GM12878 (cell line): Measurements from ENCODE around the gene GZF1. TPM values are rescaled to one million over a fixed set of nuclear protein-coding genes. Genes with fewer than 3 reads are reported as not detected.

Experiments used
- ATAC-seq: fragments of 200-7000 bp; cut with Tn5 transposase; 3 replicates; pipeline ENCODE4 v1.9.1; 2020; ENCODE audit warnings: mild to moderate bottlenecking, moderate library complexity
- BruUV-seq: library from RNA; stranded (reverse); fragments of 400-500 nt; replicated peaks from 2 replicates; lab custom pipeline; 2021; lab: Mats Ljungman, UMichigan
- CTCF ChIA-PET: fragments of 300-600 bp; sonication (Branson Sonifier 250); formaldehyde crosslinking; extraction: SDS; loops from one replicate; lab custom pipeline; 2021; ENCODE audit warnings: inconsistent platforms; lab: Yijun Ruan, JAX
- POLR2A ChIA-PET: fragments of 350-600 bp; formaldehyde crosslinking; extraction: SDS; loops from one replicate; lab custom pipeline; 2021; ENCODE audit warnings: inconsistent platforms; lab: Charles Lee
- RAD21 ChIA-PET: fragments of 300-600 bp; sonication (Branson Sonifier 250); formaldehyde crosslinking; loops from one replicate; lab custom pipeline; 2023; ENCODE audit warnings: antibody characterized with exemption; ENCODE audit not compliant: unreplicated experiment; lab: Charles Lee
- SMC1A ChIA-PET: fragments of 300-600 bp; sonication (Branson Sonifier 250); formaldehyde crosslinking; loops from one replicate; lab custom pipeline; 2023; ENCODE audit not compliant: unreplicated experiment, uncharacterized antibody; lab: Charles Lee
- DNase-seq: peaks from one replicate; pipeline ENCODE4 v3.0.0-alpha.2; 2011; ENCODE audit warnings: low read depth, low spot score
- FAIRE-seq: peaks from 3 replicates; lab custom pipeline; 2011; peaks lifted over from hg19 to GRCh38; lab: Jason Lieb, UNC
- H2AFZ ChIP-seq: 2 replicates; pipeline ENCODE4 v1.6.0; 2011; ENCODE audit warnings: low read depth, low read length, control low read depth; ENCODE audit not compliant: control insufficient read depth
- H3K27ac ChIP-seq: 2 replicates; pipeline ENCODE4 v1.5.1; 2011; ENCODE audit warnings: control low read depth; ENCODE audit not compliant: control insufficient read depth, insufficient read depth
- H3K27me3 ChIP-seq, 2 experiments: replicated peaks in 1 of 2; 2 replicates each; pipeline versions ENCODE4 v1.6.0 to v1.6.1; 2011; ENCODE audit warnings: low read length in 1 of 2; ENCODE audit not compliant: control insufficient read depth in 2 of 2, insufficient read depth in 2 of 2
- H3K36me3 ChIP-seq, 2 experiments: 2 replicates each; pipeline ENCODE4 v1.5.1; 2011; ENCODE audit warnings: low read length in 1 of 2; ENCODE audit not compliant: control insufficient read depth in 2 of 2, insufficient read depth in 2 of 2
- H3K4me1 ChIP-seq: 2 replicates; pipeline ENCODE4 v1.6.1; 2011; ENCODE audit warnings: mild to moderate bottlenecking, low read length, moderate library complexity, mixed read lengths; ENCODE audit not compliant: control insufficient read depth, insufficient read depth
- H3K4me2 ChIP-seq: 2 replicates; pipeline ENCODE4 v1.6.0; 2011; ENCODE audit warnings: control low read depth; ENCODE audit not compliant: control insufficient read depth, insufficient read depth
- H3K4me3 ChIP-seq: fragments of 200-600 bp; sonication (generic); 2 replicates; pipeline ENCODE4 v1.5.1; 2016
- H3K79me2 ChIP-seq: 2 replicates; pipeline ENCODE4 v1.6.0; 2011; ENCODE audit warnings: low read length; ENCODE audit not compliant: control insufficient read depth, insufficient read depth
- H3K9ac ChIP-seq: 2 replicates; pipeline ENCODE4 v1.8.0; 2011; ENCODE audit warnings: low read length, control low read depth, mixed read lengths; ENCODE audit not compliant: control insufficient read depth, insufficient read depth
- H3K9me3 ChIP-seq: replicated peaks from 3 replicates; pipeline ENCODE4 v1.5.1; 2011; ENCODE audit warnings: mild to moderate bottlenecking, low read length; ENCODE audit not compliant: control insufficient read depth, insufficient read depth
- H4K20me1 ChIP-seq: 2 replicates; pipeline ENCODE4 v1.6.0; 2011; ENCODE audit not compliant: control insufficient read depth, insufficient read depth
- JUNB ChIP-seq: IDR thresholded peaks from 2 replicates; pipeline ENCODE4 v1.6.1; 2016; ENCODE audit warnings: antibody characterized with exemption, mild to moderate bottlenecking
- KAT2A ChIP-seq: conservative IDR thresholded peaks from 2 replicates; pipeline ENCODE4 v1.6.1; 2011; ENCODE audit warnings: low read depth, low read length; ENCODE audit not compliant: control insufficient read depth
- LARP7 ChIP-seq: fragments of 450-650 bp; IDR thresholded peaks from 2 replicates; pipeline ENCODE4 v1.6.1; 2017; ENCODE audit warnings: mild to moderate bottlenecking
- NFYB ChIP-seq: IDR thresholded peaks from 2 replicates; pipeline ENCODE4 v1.6.1; 2011; ENCODE audit warnings: low read depth, mild to moderate bottlenecking, low read length, improper control_type of control experiment, moderate library complexity; ENCODE audit not compliant: insufficient read depth
- RFX5 ChIP-seq: IDR thresholded peaks from 2 replicates; pipeline ENCODE4 v1.6.1; 2011; ENCODE audit warnings: low read depth, low read length, improper control_type of control experiment
- RUNX3 ChIP-seq: IDR thresholded peaks from 2 replicates; pipeline ENCODE4 v1.6.1; 2012; ENCODE audit warnings: low read length, inconsistent platforms
- SMARCA5 ChIP-seq: fragments of 450-650 bp; IDR thresholded peaks from 2 replicates; pipeline ENCODE4 v1.6.1; 2017; ENCODE audit warnings: mild to moderate bottlenecking
- SRF ChIP-seq, 2 experiments: IDR thresholded peaks; 2 replicates each; pipeline ENCODE4 v1.6.1; 2011; ENCODE audit warnings: low read depth in 2 of 2, low read length in 2 of 2, mild to moderate bottlenecking in 1 of 2, moderate library complexity in 1 of 2
- TAF1 ChIP-seq: IDR thresholded peaks from 2 replicates; pipeline ENCODE4 v1.6.1; 2011; ENCODE audit warnings: mild to moderate bottlenecking, low read depth, low read length, borderline replicate concordance
- YBX1 ChIP-seq: fragments of 450-650 bp; IDR thresholded peaks from 2 replicates; pipeline ENCODE4 v1.6.1; 2016; ENCODE audit warnings: antibody characterized with exemption
- ZNF24 ChIP-seq: fragments of 450-650 bp; IDR thresholded peaks from 2 replicates; pipeline ENCODE4 v1.6.1; 2017; ENCODE audit warnings: antibody characterized with exemption, mild to moderate bottlenecking
- WGBS: methylation state at CpG from one replicate; pipeline ENCODE4 v1.1.6; 2016; ENCODE audit warnings: low lambda C conversion rate; ENCODE audit not compliant: insufficient replicate concordance, insufficient coverage; ENCODE audit errors: missing lambda C conversion rate; 5-methylcytosine and 5-hydroxymethylcytosine counted together
- in situ Hi-C: fragments of 300-500 bp; cut with MboI; formaldehyde crosslinking; loops from 9 replicates; pipeline ENCODE4 v1.14.3; 2018; ENCODE audit warnings: mixed read lengths
- intact Hi-C: fragments of 100-400 bp; cut with micrococcal nuclease; formaldehyde crosslinking; loops from one replicate; pipeline ENCODE4 v1.14.2; 2022; ENCODE audit not compliant: unreplicated experiment
- polyA plus RNA-seq, 11 experiments: library from polyadenylated mRNA; depleted of rRNA in 4 of 11; unstranded in 6 of 11; stranded (reverse) in 5 of 11; fragments of >200 nt; fragmentation: Nextera tagmentation in 4 of 11; fragmentation: Illumina TruSeq in 1 of 11; extraction: Ambion mirVana in 4 of 11; extraction: Trizol in 1 of 11; gene quantifications; 1 replicate in 1 of 11; 2 replicates in 10 of 11; pipeline versions ENCODE4 v1.2.1 to v1.2.3, GENCODE V29; 2011 to 2016; ENCODE audit warnings: inconsistent platforms in 2 of 11, missing spikeins in 2 of 11, low read depth in 1 of 11
- total RNA-seq, 4 experiments: library from RNA; depleted of rRNA in 3 of 4; stranded (reverse); fragments of >200 nt in 3 of 4; fragmentation: Illumina TruSeq in 1 of 4; extraction: Trizol in 1 of 4; gene quantifications; 2 replicates each; pipeline versions ENCODE4 v1.2.1 to v1.2.3, GENCODE V29; 2013 to 2021
- TF ChIP-seq, protein P1 (sequence below), 3 experiments: IDR thresholded peaks in 2 of 3; conservative IDR thresholded peaks in 1 of 3; 2 replicates each; pipeline ENCODE4 v1.5.1; 2011; ENCODE audit warnings: low read depth in 3 of 3, low read length in 3 of 3, mild to moderate bottlenecking in 3 of 3, control low read depth in 2 of 3, moderate library complexity in 2 of 3, inconsistent platforms in 1 of 3, mixed read lengths in 1 of 3; ENCODE audit not compliant: control insufficient read depth in 2 of 3, insufficient read depth in 1 of 3; ENCODE audit errors: extremely low read depth in 1 of 3
- TF ChIP-seq, protein P2 (sequence below): IDR thresholded peaks from 2 replicates; pipeline ENCODE4 v1.6.1; 2012; ENCODE audit warnings: mild to moderate bottlenecking, low read depth, low read length

Gene GZF1
- total and polyA plus RNA-seq, 10 of the 15 experiments (the other 5 are each of a cell fraction or from before 2014, with no cell fraction given), result 2.2 to 19.5 (median 9.7) TPM

- TF ChIP-seq, protein P1, sequence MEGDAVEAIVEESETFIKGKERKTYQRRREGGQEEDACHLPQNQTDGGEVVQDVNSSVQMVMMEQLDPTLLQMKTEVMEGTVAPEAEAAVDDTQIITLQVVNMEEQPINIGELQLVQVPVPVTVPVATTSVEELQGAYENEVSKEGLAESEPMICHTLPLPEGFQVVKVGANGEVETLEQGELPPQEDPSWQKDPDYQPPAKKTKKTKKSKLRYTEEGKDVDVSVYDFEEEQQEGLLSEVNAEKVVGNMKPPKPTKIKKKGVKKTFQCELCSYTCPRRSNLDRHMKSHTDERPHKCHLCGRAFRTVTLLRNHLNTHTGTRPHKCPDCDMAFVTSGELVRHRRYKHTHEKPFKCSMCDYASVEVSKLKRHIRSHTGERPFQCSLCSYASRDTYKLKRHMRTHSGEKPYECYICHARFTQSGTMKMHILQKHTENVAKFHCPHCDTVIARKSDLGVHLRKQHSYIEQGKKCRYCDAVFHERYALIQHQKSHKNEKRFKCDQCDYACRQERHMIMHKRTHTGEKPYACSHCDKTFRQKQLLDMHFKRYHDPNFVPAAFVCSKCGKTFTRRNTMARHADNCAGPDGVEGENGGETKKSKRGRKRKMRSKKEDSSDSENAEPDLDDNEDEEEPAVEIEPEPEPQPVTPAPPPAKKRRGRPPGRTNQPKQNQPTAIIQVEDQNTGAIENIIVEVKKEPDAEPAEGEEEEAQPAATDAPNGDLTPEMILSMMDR (IDR thresholded peaks at IDR 0.05 in 2 of 3, conservative IDR thresholded peaks at IDR 0.05 in 1 of 3; ENCODE audit: control insufficient read depth in 2 of 3, extremely low read depth in 1 of 3, insufficient read depth in 1 of 3, low read depth in 3 of 3, low read length in 3 of 3), result peak; percentile 45 to 56 (median 54); a peak in 5 of 6 replicates
- TF ChIP-seq LARP7, result no peak
- no peak for TF ChIP-seq ZNF24
- TF ChIP-seq NFYB, result no peak
These were observed 21.5 kb upstream of the GZF1 start (continued) for GRCh38 chr20:23340524-23340923.

DNA sequence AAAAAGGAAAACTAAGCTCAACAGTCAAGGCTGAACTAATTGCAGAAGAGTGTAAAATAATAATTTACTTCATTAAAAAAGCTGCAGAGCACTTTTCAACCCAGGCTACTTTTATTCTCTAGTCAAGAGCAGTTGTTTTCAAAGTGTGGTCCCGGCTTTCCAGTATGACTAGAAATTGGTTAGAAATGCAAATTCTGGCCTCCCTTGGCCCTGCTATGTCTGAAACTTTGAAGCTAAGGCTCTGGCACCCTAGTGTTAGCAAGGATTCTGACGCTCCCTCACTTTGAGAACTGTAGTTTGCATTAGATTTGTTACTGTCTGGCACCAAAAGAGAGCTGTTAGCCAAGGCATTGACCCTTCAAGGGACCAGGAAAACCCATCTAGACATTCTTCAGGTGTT lies 20.9 kb upstream of the GZF1 start:
- Histone ChIP-seq H3K4me2 (0 out of 2 replicates have a peak overlapping the region, but pooled peaks have one; percentile 5), H3K9ac (no peak overlapping the region), H2AFZ (no peak overlapping the region), H3K4me3 (no peak overlapping the region), H3K9me3 (no peaks in the 10 kb centered on the region), H3K27me3 (no peaks in the 10 kb centered on the region), H3K79me2 (no peaks in the 10 kb centered on the region), H3K4me1 (no peaks in the 10 kb centered on the region; the same call in none of the 2 replicates), H3K36me3 (no peaks in the 10 kb centered on the region), H3K27ac (no peak overlapping the region), H4K20me1 (no peaks in the 10 kb centered on the region)
- DNase-seq (no peak), FAIRE-seq (no peak), ATAC-seq (peak; percentile 66)
- SMC1A ChIA-PET, result interaction anchor here (1.1 to 2.7 kb wide), 5 partner anchors 9 to 649 kb away, joined by 4 to 9 read pairs (median 5); no protein-coding TSS in a partner anchor
- CTCF ChIA-PET, result interaction anchor here (0.6 to 3.5 kb wide), 10 partner anchors 9 to 1006 kb away, joined by 3 to 35 read pairs (median 4); no protein-coding TSS in a partner anchor
- RAD21 ChIA-PET, result interaction anchor here (0.7 to 2.9 kb wide), 10 partner anchors 9 to 1007 kb away, joined by 3 to 21 read pairs (median 4); partner anchors contain the start of gene NXT1
- in situ Hi-C loops (loop anchor here (5.0 kb wide), 2 partner anchors 649 to 1004 kb away; no protein-coding TSS in a partner anchor), intact Hi-C loops (loop anchor here (10.0 kb wide), 1 partner anchor 286 kb away; no protein-coding TSS in a partner anchor)
- no TSS peak for BruUV-seq
- 21% methylated on average over 2 of the region's 2 CpGs for WGBS
- POLR2A ChIA-PET, result no interaction called here
- TF ChIP-seq YBX1 (no peak), NFYB (no peak), SMARCA5 (no peak), JUNB (peak; percentile 8; the same call in 1 of the 2 replicates), SRF (IDR thresholded peaks at IDR 0.05; ENCODE audit: low read depth in 2 of 2, low read length in 2 of 2) (no peak), RFX5 (no peak), KAT2A (no peak), TAF1 (no peak), RUNX3 (peak; percentile 60), LARP7 (no peak)
- TF ChIP-seq, protein P1 (IDR thresholded peaks at IDR 0.05 in 2 of 3, conservative IDR thresholded peaks at IDR 0.05 in 1 of 3; ENCODE audit: control insufficient read depth in 2 of 3, extremely low read depth in 1 of 3, insufficient read depth in 1 of 3, low read depth in 3 of 3, low read length in 3 of 3), result no peak
- TF ChIP-seq, protein P2, sequence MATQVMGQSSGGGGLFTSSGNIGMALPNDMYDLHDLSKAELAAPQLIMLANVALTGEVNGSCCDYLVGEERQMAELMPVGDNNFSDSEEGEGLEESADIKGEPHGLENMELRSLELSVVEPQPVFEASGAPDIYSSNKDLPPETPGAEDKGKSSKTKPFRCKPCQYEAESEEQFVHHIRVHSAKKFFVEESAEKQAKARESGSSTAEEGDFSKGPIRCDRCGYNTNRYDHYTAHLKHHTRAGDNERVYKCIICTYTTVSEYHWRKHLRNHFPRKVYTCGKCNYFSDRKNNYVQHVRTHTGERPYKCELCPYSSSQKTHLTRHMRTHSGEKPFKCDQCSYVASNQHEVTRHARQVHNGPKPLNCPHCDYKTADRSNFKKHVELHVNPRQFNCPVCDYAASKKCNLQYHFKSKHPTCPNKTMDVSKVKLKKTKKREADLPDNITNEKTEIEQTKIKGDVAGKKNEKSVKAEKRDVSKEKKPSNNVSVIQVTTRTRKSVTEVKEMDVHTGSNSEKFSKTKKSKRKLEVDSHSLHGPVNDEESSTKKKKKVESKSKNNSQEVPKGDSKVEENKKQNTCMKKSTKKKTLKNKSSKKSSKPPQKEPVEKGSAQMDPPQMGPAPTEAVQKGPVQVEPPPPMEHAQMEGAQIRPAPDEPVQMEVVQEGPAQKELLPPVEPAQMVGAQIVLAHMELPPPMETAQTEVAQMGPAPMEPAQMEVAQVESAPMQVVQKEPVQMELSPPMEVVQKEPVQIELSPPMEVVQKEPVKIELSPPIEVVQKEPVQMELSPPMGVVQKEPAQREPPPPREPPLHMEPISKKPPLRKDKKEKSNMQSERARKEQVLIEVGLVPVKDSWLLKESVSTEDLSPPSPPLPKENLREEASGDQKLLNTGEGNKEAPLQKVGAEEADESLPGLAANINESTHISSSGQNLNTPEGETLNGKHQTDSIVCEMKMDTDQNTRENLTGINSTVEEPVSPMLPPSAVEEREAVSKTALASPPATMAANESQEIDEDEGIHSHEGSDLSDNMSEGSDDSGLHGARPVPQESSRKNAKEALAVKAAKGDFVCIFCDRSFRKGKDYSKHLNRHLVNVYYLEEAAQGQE, result no peak
